Mesodermal cell (in vitro differentiated cells): ENCODE data around the gene STX7. TPM values are rescaled to one million over a fixed set of nuclear protein-coding genes. Genes with fewer than 3 reads are reported as not detected.
"Not testable (repeated sequence)": the region's sequence is repeated elsewhere in the genome, so short reads cannot be mapped to it uniquely, and the experiment has no call there.

Experiments
- H3K27ac ChIP-seq: 2 replicates; pipeline ENCODE4 v1.7.0; 2013; ENCODE audit warnings: mild to moderate bottlenecking, low read depth, low read length, moderate library complexity; ENCODE audit not compliant: severe bottlenecking
- H3K36me3 ChIP-seq: 2 replicates; pipeline ENCODE4 v1.7.1; 2013; ENCODE audit warnings: mild to moderate bottlenecking, low read length, moderate library complexity; ENCODE audit not compliant: control insufficient read depth, insufficient read depth
- H3K4me1 ChIP-seq: one replicate; pipeline ENCODE4 v1.7.1; 2013; ENCODE audit warnings: mild to moderate bottlenecking, low read length; ENCODE audit not compliant: insufficient read depth, control insufficient read depth, poor library complexity, severe bottlenecking
- H3K4me3 ChIP-seq: 2 replicates; pipeline ENCODE4 v1.7.0; 2013; ENCODE audit warnings: low read length, control low read depth, mild to moderate bottlenecking; ENCODE audit not compliant: insufficient read depth, poor library complexity, severe bottlenecking; ENCODE audit errors: extremely low read depth
- H3K9me3 ChIP-seq: 2 replicates; pipeline ENCODE4 v1.7.1; 2013; ENCODE audit warnings: mild to moderate bottlenecking, low read length, moderate library complexity; ENCODE audit not compliant: control insufficient read depth
- WGBS, 2 experiments: methylation state at CpG; one replicate each; pipeline ENCODE4 v1.1.5; 2013; ENCODE audit warnings: missing lambda C conversion rate in 2 of 2; ENCODE audit not compliant: insufficient coverage in 2 of 2; 5-methylcytosine and 5-hydroxymethylcytosine counted together
- polyA plus RNA-seq, 2 experiments: library from polyadenylated mRNA; stranded (reverse); fragments of 50-300 nt; gene quantifications; one replicate each; pipeline ENCODE4 v1.2.3, GENCODE V29; 2013

The STX7 gene
- 41.3 TPM for polyA plus RNA-seq (2013, experiment 1 of 2)
- polyA plus RNA-seq (2013, experiment 2 of 2): 31.2 TPM

- Histone ChIP-seq H3K36me3 (peaks cover 7% of the 10 kb centered on the region), H3K9me3 (no peaks in the 10 kb centered on the region), H3K27ac (peak within 1 kb of the TSS; percentile 79), H3K4me1 (no peaks in the 10 kb centered on the region), H3K4me3 (peak within 1 kb of the TSS; percentile 77)
- 0 to 2% methylated on average over 48 to 52 of the region's 67 CpGs for WGBS, 2 experiments
Measured at GRCh38 chr6:132512638-132513632, at the start of gene STX7. STX7 (minus strand) TSS chr6:132513116; CDS start chr6:132503530, 9,586 bp downstream.

GRCh38 chr6:132560087-132560486 lies 47.2 kb upstream of the STX7 start:
- 83% methylated on average over 2 of the region's 3 CpGs; no CpG with 5 or more reads in 1 of the 2 experiments for WGBS, 2 experiments

GRCh38 chr6:132552372-132552771 lies 39.5 kb upstream of the STX7 start, which contains the start of gene TAAR8:
TAAR8 (plus strand) TSS chr6:132552672; CDS start chr6:132552693, 21 bp downstream.
- H3K9me3 ChIP-seq: no peaks in the 10 kb centered on the region
- H3K4me1 ChIP-seq: peaks cover 10% of the 10 kb centered on the region
- WGBS, 2 experiments: no CpG with 5 or more reads among the region's 2 CpGs

More at GRCh38 chr6:132560087-132560486, 47.2 kb upstream of the STX7 start:
- H3K27ac ChIP-seq, H3K4me1 ChIP-seq, H3K4me3 ChIP-seq, H3K9me3 ChIP-seq, H3K36me3 ChIP-seq: not testable (repeated sequence)

GRCh38 chr6:132551214-132551613 lies 38.3 kb upstream of the STX7 start:
- H3K4me3 ChIP-seq: no peak overlapping the region
- H3K9me3 ChIP-seq: no peaks in the 10 kb centered on the region
- 63 to 87% methylated on average over 4 of the region's 4 CpGs for WGBS, 2 experiments
- H3K36me3 ChIP-seq: no peaks in the 10 kb centered on the region
- peaks cover 10% of the 10 kb centered on the region for H3K4me1 ChIP-seq
- no peak overlapping the region for H3K27ac ChIP-seq

More at GRCh38 chr6:132552372-132552771, 39.5 kb upstream of the STX7 start, which contains the start of gene TAAR8:
- no peaks in the 10 kb centered on the region for H3K36me3 ChIP-seq
- no peak within 1 kb of the TSS for H3K4me3 ChIP-seq
- H3K27ac ChIP-seq: no peak within 1 kb of the TSS

GRCh38 chr6:132548746-132549463 lies 36.0 kb upstream of the STX7 start:
- H3K4me1 ChIP-seq: peaks cover 10% of the 10 kb centered on the region
- no peaks in the 10 kb centered on the region for H3K9me3 ChIP-seq
- no peaks in the 10 kb centered on the region for H3K36me3 ChIP-seq
- no peak overlapping the region for H3K27ac ChIP-seq
- 84 to 93% methylated on average over 3 to 4 of the region's 4 CpGs for WGBS, 2 experiments
- H3K4me3 ChIP-seq: no peak overlapping the region

GRCh38 chr6:132544826-132545225 lies 31.9 kb upstream of the STX7 start:
- Histone ChIP-seq H3K4me3 (no peak overlapping the region), H3K36me3 (no peaks in the 10 kb centered on the region)

GRCh38 chr6:132537977-132538376 lies 25.1 kb upstream of the STX7 start, which contains the start of gene TAAR9:
TAAR9 (plus strand) TSS chr6:132538277; CDS start chr6:132538290, 13 bp downstream.
- no peaks in the 10 kb centered on the region for H3K4me1 ChIP-seq
- no peak within 1 kb of the TSS for H3K27ac ChIP-seq
- H3K4me3 ChIP-seq: no peak within 1 kb of the TSS
- no peaks in the 10 kb centered on the region for H3K9me3 ChIP-seq
- H3K36me3 ChIP-seq: no peaks in the 10 kb centered on the region
- 91 to 97% methylated on average over 3 of the region's 4 CpGs for WGBS, 2 experiments

More at GRCh38 chr6:132544826-132545225, 31.9 kb upstream of the STX7 start:
- Histone ChIP-seq H3K9me3 (no peaks in the 10 kb centered on the region), H3K27ac (no peak overlapping the region), H3K4me1 (peaks cover 10% of the 10 kb centered on the region)

- WGBS, 2 experiments: 67% methylated on average over 1 of the region's 3 CpGs; no CpG with 5 or more reads in 1 of the 2 experiments
- Histone ChIP-seq H3K4me1 (no peaks in the 10 kb centered on the region), H3K27ac (no peak overlapping the region), H3K4me3 (no peak overlapping the region), H3K9me3 (no peaks in the 10 kb centered on the region), H3K36me3 (no peaks in the 10 kb centered on the region)
Measured at GRCh38 chr6:132537145-132537544, 24.2 kb upstream of the STX7 start.

- not testable (repeated sequence) for H3K4me1 ChIP-seq, H3K36me3 ChIP-seq, H3K27ac ChIP-seq, H3K9me3 ChIP-seq, H3K4me3 ChIP-seq
- WGBS, 2 experiments: 100% methylated on average over 1 of the region's 2 CpGs
Measured at GRCh38 chr6:132534546-132534945, 21.6 kb upstream of the STX7 start.

GRCh38 chr6:132530293-132530974 lies 17.5 kb upstream of the STX7 start:
- peaks cover 2% of the 10 kb centered on the region for H3K4me1 ChIP-seq
- H3K9me3 ChIP-seq: no peaks in the 10 kb centered on the region
- H3K4me3 ChIP-seq: no peak overlapping the region
- WGBS, 2 experiments: 8% methylated on average over 2 of the region's 9 CpGs; no CpG with 5 or more reads in 1 of the 2 experiments
- no peaks in the 10 kb centered on the region for H3K36me3 ChIP-seq
- H3K27ac ChIP-seq: no peak overlapping the region
